Measurements from ENCODE around the gene UNK.

The UNK gene

GRCh38 chr17:75751676-75752404 lies 32.8 kb upstream of the UNK start:
- TF ChIP-seq GATA2 (IDR thresholded peaks at IDR 0.05; ENCODE audit: low read depth, low read length) (no peak), GATA3 (IDR thresholded peaks at IDR 0.05; ENCODE audit: low read depth, low read length) (no peak)

- TF ChIP-seq GATA3 (IDR thresholded peaks at IDR 0.05; ENCODE audit: low read depth, low read length) (no peak), GATA2 (IDR thresholded peaks at IDR 0.05; ENCODE audit: low read depth, low read length) (no peak)
Measured at GRCh38 chr17:75752405-75752709, 32.2 kb upstream of the UNK start.

- TF ChIP-seq GATA3 (IDR thresholded peaks at IDR 0.05; ENCODE audit: low read depth, low read length) (no peak), GATA2 (IDR thresholded peaks at IDR 0.05; ENCODE audit: low read depth, low read length) (no peak)
Measured at GRCh38 chr17:75752802-75753513, 31.6 kb upstream of the UNK start.

GRCh38 chr17:75753514-75754377 lies 30.9 kb upstream of the UNK start:
- TF ChIP-seq GATA2 (IDR thresholded peaks at IDR 0.05; ENCODE audit: low read depth, low read length) = no peak
- TF ChIP-seq GATA3 (IDR thresholded peaks at IDR 0.05; ENCODE audit: low read depth, low read length) = no peak

GRCh38 chr17:75754378-75755204 lies 30.0 kb upstream of the UNK start:
- no peak for TF ChIP-seq GATA2 (IDR thresholded peaks at IDR 0.05; ENCODE audit: low read depth, low read length)
- no peak for TF ChIP-seq GATA3 (IDR thresholded peaks at IDR 0.05; ENCODE audit: low read depth, low read length)

- TF ChIP-seq GATA3 (IDR thresholded peaks at IDR 0.05; ENCODE audit: low read depth, low read length) (no peak), GATA2 (IDR thresholded peaks at IDR 0.05; ENCODE audit: low read depth, low read length) (no peak)
Measured at GRCh38 chr17:75755205-75755901, 29.3 kb upstream of the UNK start.

GRCh38 chr17:75755990-75756389 lies 28.6 kb upstream of the UNK start:
- TF ChIP-seq GATA3 (IDR thresholded peaks at IDR 0.05; ENCODE audit: low read depth, low read length) = no peak
- TF ChIP-seq GATA2 (IDR thresholded peaks at IDR 0.05; ENCODE audit: low read depth, low read length) = no peak

- TF ChIP-seq GATA3 (IDR thresholded peaks at IDR 0.05; ENCODE audit: low read depth, low read length) (no peak), GATA2 (IDR thresholded peaks at IDR 0.05; ENCODE audit: low read depth, low read length) (no peak)
Measured at GRCh38 chr17:75756451-75757085, 28.0 kb upstream of the UNK start.

GRCh38 chr17:75757086-75757681 lies 27.4 kb upstream of the UNK start:
- TF ChIP-seq GATA3 (IDR thresholded peaks at IDR 0.05; ENCODE audit: low read depth, low read length) (no peak), GATA2 (IDR thresholded peaks at IDR 0.05; ENCODE audit: low read depth, low read length) (no peak)

GRCh38 chr17:75758131-75758905 lies 26.3 kb upstream of the UNK start:
- TF ChIP-seq GATA2 (IDR thresholded peaks at IDR 0.05; ENCODE audit: low read depth, low read length) = no peak
- TF ChIP-seq GATA3 (IDR thresholded peaks at IDR 0.05; ENCODE audit: low read depth, low read length) = no peak

GRCh38 chr17:75759457-75759856 lies 25.1 kb upstream of the UNK start:
- TF ChIP-seq GATA3 (IDR thresholded peaks at IDR 0.05; ENCODE audit: low read depth, low read length) = no peak
- no peak for TF ChIP-seq GATA2 (IDR thresholded peaks at IDR 0.05; ENCODE audit: low read depth, low read length)

Data from SH-SY5Y (cell line).